HEK293 (cell line): ENCODE results near the gene CHST8.
"Not testable (repeated sequence)": the region's sequence is repeated elsewhere in the genome, so short reads cannot be mapped to it uniquely, and the experiment has no call there.

Experiments used
- CTCF ChIP-seq: fragments of 450-650 bp; formaldehyde crosslinking; IDR thresholded peaks from 2 replicates; pipeline ENCODE4 v1.5.1; 2016; ENCODE audit warnings: missing biosample characterization, missing genetic modification characterization
- HIC1 ChIP-seq: fragments of 450-650 bp; formaldehyde crosslinking; IDR thresholded peaks from 2 replicates; pipeline ENCODE4 v1.5.1; 2016; ENCODE audit warnings: missing biosample characterization, missing genetic modification characterization
- SP7 ChIP-seq: fragments of 450-650 bp; formaldehyde crosslinking; IDR thresholded peaks from 2 replicates; pipeline ENCODE4 v1.5.1; 2016; ENCODE audit warnings: missing biosample characterization, missing genetic modification characterization
- TCF7L2 ChIP-seq: IDR thresholded peaks from 2 replicates; pipeline ENCODE4 v1.6.1; 2011; ENCODE audit warnings: low read depth, mild to moderate bottlenecking, inconsistent platforms, low read length, moderate library complexity, borderline replicate concordance
- ZFP41 ChIP-seq: fragments of 450-650 bp; formaldehyde crosslinking; IDR thresholded peaks from 2 replicates; pipeline ENCODE4 v1.5.1; 2016; ENCODE audit warnings: missing biosample characterization, missing genetic modification characterization, borderline replicate concordance
- ZNF133 ChIP-seq: fragments of 450-650 bp; formaldehyde crosslinking; IDR thresholded peaks from 2 replicates; pipeline ENCODE4 v1.5.1; 2016; ENCODE audit warnings: missing biosample characterization, missing genetic modification characterization
- ZNF248 ChIP-seq: fragments of 450-650 bp; formaldehyde crosslinking; IDR thresholded peaks from 2 replicates; pipeline ENCODE4 v1.5.1; 2017; ENCODE audit warnings: missing biosample characterization, missing genetic modification characterization
- ZNF747 ChIP-seq: fragments of 450-650 bp; formaldehyde crosslinking; IDR thresholded peaks from 2 replicates; pipeline ENCODE4 v1.5.1; 2016; ENCODE audit warnings: missing biosample characterization, missing genetic modification characterization
- ZNF791 ChIP-seq: fragments of 450-650 bp; formaldehyde crosslinking; IDR thresholded peaks from 2 replicates; pipeline ENCODE4 v1.5.1; 2016; ENCODE audit warnings: missing biosample characterization, missing genetic modification characterization
- TF ChIP-seq, protein P1 (sequence below): fragments of 450-650 bp; formaldehyde crosslinking; conservative IDR thresholded peaks from 2 replicates; pipeline ENCODE4 v1.5.1; 2016; ENCODE audit warnings: low read depth, missing biosample characterization, missing genetic modification characterization
- TF ChIP-seq, protein P2 (sequence below): fragments of 450-650 bp; formaldehyde crosslinking; IDR thresholded peaks from 2 replicates; pipeline ENCODE4 v1.5.1; 2016; ENCODE audit warnings: missing biosample characterization, missing genetic modification characterization

GRCh38 chr19:33695547-33695946 is 73.8 kb downstream of the CHST8 start:
- not testable (repeated sequence) for TF ChIP-seq ZNF747; ZNF791 (tag by site-specific recombination); CTCF (tag by site-specific recombination); ZFP41 (tag by site-specific recombination); ZNF133 (tag by site-specific recombination); SP7; TCF7L2; ZNF248 (tag by site-specific recombination); HIC1 (tag by site-specific recombination)
- TF ChIP-seq, protein P1, sequence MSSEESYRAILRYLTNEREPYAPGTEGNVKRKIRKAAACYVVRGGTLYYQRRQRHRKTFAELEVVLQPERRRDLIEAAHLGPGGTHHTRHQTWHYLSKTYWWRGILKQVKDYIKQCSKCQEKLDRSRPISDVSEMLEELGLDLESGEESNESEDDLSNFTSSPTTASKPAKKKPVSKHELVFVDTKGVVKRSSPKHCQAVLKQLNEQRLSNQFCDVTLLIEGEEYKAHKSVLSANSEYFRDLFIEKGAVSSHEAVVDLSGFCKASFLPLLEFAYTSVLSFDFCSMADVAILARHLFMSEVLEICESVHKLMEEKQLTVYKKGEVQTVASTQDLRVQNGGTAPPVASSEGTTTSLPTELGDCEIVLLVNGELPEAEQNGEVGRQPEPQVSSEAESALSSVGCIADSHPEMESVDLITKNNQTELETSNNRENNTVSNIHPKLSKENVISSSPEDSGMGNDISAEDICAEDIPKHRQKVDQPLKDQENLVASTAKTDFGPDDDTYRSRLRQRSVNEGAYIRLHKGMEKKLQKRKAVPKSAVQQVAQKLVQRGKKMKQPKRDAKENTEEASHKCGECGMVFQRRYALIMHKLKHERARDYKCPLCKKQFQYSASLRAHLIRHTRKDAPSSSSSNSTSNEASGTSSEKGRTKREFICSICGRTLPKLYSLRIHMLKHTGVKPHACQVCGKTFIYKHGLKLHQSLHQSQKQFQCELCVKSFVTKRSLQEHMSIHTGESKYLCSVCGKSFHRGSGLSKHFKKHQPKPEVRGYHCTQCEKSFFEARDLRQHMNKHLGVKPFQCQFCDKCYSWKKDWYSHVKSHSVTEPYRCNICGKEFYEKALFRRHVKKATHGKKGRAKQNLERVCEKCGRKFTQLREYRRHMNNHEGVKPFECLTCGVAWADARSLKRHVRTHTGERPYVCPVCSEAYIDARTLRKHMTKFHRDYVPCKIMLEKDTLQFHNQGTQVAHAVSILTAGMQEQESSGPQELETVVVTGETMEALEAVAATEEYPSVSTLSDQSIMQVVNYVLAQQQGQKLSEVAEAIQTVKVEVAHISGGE (tag by site-specific recombination) = not testable (repeated sequence)
- TF ChIP-seq, protein P2, sequence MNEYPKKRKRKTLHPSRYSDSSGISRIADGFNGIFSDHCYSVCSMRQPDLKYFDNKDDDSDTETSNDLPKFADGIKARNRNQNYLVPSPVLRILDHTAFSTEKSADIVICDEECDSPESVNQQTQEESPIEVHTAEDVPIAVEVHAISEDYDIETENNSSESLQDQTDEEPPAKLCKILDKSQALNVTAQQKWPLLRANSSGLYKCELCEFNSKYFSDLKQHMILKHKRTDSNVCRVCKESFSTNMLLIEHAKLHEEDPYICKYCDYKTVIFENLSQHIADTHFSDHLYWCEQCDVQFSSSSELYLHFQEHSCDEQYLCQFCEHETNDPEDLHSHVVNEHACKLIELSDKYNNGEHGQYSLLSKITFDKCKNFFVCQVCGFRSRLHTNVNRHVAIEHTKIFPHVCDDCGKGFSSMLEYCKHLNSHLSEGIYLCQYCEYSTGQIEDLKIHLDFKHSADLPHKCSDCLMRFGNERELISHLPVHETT (tag by site-specific recombination) = not testable (repeated sequence)
